Measurements from ENCODE around the gene MTR.

MTR gene

DNA sequence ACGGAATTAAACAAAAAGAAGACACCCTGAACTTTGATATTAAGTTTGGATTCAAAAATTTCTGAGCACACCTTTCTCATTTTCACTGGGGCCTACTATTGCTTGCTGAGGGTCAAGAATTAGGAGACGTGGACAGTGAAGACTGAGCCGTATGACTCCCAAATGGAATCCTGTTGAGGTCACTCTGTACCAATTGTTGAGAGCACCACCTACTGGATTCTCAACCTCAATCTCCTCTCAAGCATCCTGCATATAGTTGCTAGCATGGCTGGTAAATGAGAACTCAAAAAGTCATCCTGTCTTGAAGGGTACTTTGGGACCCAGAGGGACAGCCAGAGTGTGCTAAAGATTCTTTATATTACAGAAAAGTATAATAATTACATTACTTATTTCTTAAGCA, 20.2 kb upstream of the MTR start:
- H3K4me2 ChIP-seq (ENCODE audit: low read depth, low read length) = no peak overlapping the region
- H3K9ac ChIP-seq (ENCODE audit: low read length) = no peak overlapping the region
- no peak overlapping the region for H2AFZ ChIP-seq (ENCODE audit: low read length)
- H3K4me1 ChIP-seq (ENCODE audit: low read length) = no peaks in the 10 kb centered on the region
- no peaks in the 10 kb centered on the region for H4K20me1 ChIP-seq (ENCODE audit: insufficient read depth, low read length)
- no peak for DNase-seq
- no peak for TF ChIP-seq EZH2phosphoT487 (IDR thresholded peaks at IDR 0.05; ENCODE audit: low read length)
- no peak for TF ChIP-seq EZH2 (optimal IDR thresholded peaks at IDR 0.05; ENCODE audit: low read depth, low read length)
- TF ChIP-seq, protein P1, sequence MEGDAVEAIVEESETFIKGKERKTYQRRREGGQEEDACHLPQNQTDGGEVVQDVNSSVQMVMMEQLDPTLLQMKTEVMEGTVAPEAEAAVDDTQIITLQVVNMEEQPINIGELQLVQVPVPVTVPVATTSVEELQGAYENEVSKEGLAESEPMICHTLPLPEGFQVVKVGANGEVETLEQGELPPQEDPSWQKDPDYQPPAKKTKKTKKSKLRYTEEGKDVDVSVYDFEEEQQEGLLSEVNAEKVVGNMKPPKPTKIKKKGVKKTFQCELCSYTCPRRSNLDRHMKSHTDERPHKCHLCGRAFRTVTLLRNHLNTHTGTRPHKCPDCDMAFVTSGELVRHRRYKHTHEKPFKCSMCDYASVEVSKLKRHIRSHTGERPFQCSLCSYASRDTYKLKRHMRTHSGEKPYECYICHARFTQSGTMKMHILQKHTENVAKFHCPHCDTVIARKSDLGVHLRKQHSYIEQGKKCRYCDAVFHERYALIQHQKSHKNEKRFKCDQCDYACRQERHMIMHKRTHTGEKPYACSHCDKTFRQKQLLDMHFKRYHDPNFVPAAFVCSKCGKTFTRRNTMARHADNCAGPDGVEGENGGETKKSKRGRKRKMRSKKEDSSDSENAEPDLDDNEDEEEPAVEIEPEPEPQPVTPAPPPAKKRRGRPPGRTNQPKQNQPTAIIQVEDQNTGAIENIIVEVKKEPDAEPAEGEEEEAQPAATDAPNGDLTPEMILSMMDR (IDR thresholded peaks at IDR 0.05; ENCODE audit: low read length) = no peak
- no peaks in the 10 kb centered on the region for H3F3A ChIP-seq (ENCODE audit: insufficient read depth, low read length)
- H3K27me3 ChIP-seq (replicated peaks; ENCODE audit: insufficient read depth, low read length) = no peaks in the 10 kb centered on the region
- no peaks in the 10 kb centered on the region for H3K36me3 ChIP-seq (replicated peaks; ENCODE audit: insufficient read depth, low read length)
- no peak overlapping the region for H3K27ac ChIP-seq (ENCODE audit: low read length)
- H3K79me2 ChIP-seq (ENCODE audit: low read length) = no peaks in the 10 kb centered on the region
- H3K9me2 ChIP-seq (replicated peaks; ENCODE audit: insufficient read depth, low read length) = no peaks in the 10 kb centered on the region
- H3K4me3 ChIP-seq (ENCODE audit: low read length) = no peak overlapping the region
- no peaks in the 10 kb centered on the region for H3K9me3 ChIP-seq (replicated peaks; ENCODE audit: insufficient read depth, low read length)

DNA sequence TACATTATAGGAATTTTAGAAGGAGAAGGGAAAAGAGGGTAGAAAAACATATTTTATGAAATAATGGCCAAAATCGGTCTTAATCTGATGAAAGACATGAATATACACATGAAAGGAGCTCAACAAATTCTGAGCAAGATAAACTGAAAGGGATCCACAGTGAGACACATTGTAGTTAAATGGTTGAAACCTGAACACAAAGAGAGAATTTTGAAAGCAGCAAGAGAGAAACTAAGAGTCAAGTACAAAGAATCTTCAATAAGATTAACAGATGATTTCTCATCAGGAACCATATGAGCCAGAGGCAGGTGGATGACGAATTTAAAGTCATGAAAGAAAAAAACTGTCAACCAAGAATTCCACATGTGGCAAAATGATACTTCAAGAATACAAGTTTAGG, 15.8 kb upstream of the MTR start:
- Histone ChIP-seq H4K20me1 (ENCODE audit: insufficient read depth, low read length) (no peaks in the 10 kb centered on the region), H3K4me3 (ENCODE audit: low read length) (no peak overlapping the region), H3F3A (ENCODE audit: insufficient read depth, low read length) (no peaks in the 10 kb centered on the region), H3K36me3 (replicated peaks; ENCODE audit: insufficient read depth, low read length) (no peaks in the 10 kb centered on the region), H3K9me2 (replicated peaks; ENCODE audit: insufficient read depth, low read length) (no peaks in the 10 kb centered on the region), H3K9me3 (replicated peaks; ENCODE audit: insufficient read depth, low read length) (no peaks in the 10 kb centered on the region), H3K4me2 (ENCODE audit: low read depth, low read length) (no peak overlapping the region), H3K9ac (ENCODE audit: low read length) (no peak overlapping the region), H3K4me1 (ENCODE audit: low read length) (no peaks in the 10 kb centered on the region), H3K27ac (ENCODE audit: low read length) (no peak overlapping the region), H3K27me3 (replicated peaks; ENCODE audit: insufficient read depth, low read length) (no peaks in the 10 kb centered on the region), H3K79me2 (ENCODE audit: low read length) (no peaks in the 10 kb centered on the region), H2AFZ (ENCODE audit: low read length) (no peak overlapping the region)
- DNase-seq = no peak
- no peak for TF ChIP-seq EZH2 (optimal IDR thresholded peaks at IDR 0.05; ENCODE audit: low read depth, low read length)

- no peaks in the 10 kb centered on the region for H3K4me1 ChIP-seq (ENCODE audit: low read length)
- no peak overlapping the region for H3K4me2 ChIP-seq (ENCODE audit: low read depth, low read length)
- no peaks in the 10 kb centered on the region for H3K9me2 ChIP-seq (replicated peaks; ENCODE audit: insufficient read depth, low read length)
- H3K27me3 ChIP-seq (replicated peaks; ENCODE audit: insufficient read depth, low read length) = no peaks in the 10 kb centered on the region
- no peaks in the 10 kb centered on the region for H3F3A ChIP-seq (ENCODE audit: insufficient read depth, low read length)
- no peak overlapping the region for H3K27ac ChIP-seq (ENCODE audit: low read length)
- H4K20me1 ChIP-seq (ENCODE audit: insufficient read depth, low read length) = no peaks in the 10 kb centered on the region
- DNase-seq = no peak
- H3K36me3 ChIP-seq (replicated peaks; ENCODE audit: insufficient read depth, low read length) = no peaks in the 10 kb centered on the region
- H3K9me3 ChIP-seq (replicated peaks; ENCODE audit: insufficient read depth, low read length) = no peaks in the 10 kb centered on the region
- no peak overlapping the region for H3K9ac ChIP-seq (ENCODE audit: low read length)
- no peaks in the 10 kb centered on the region for H3K79me2 ChIP-seq (ENCODE audit: low read length)
- H2AFZ ChIP-seq (ENCODE audit: low read length) = no peak overlapping the region
- no peak overlapping the region for H3K4me3 ChIP-seq (ENCODE audit: low read length)
- TF ChIP-seq EZH2 (optimal IDR thresholded peaks at IDR 0.05; ENCODE audit: low read depth, low read length) = no peak
- TF ChIP-seq EZH2phosphoT487 (IDR thresholded peaks at IDR 0.05; ENCODE audit: low read length) = no peak
- TF ChIP-seq, protein P1 (IDR thresholded peaks at IDR 0.05; ENCODE audit: low read length) = no peak
Observed at GRCh38 chr1:236785477-236785876, 9.6 kb upstream of the MTR start.

DNA sequence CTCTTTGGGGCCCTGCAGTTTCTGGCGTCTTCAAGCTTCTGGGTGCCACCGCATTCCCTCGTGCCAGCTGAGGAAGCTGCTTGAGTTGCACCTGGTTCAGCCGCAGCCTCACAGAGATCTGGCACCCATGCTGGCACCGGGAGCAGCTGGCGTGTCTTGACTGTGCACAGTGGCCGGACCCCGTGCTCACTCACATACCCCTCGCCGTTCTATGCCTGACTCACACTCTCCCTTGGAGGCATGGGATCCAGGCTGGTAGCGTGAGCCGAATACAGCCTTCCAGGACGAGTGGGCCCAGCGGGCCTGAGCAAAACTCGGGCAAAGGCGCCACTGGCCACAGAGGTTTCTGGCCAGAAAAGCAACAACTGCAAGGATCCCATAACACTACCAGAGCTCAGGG, 8.6 kb upstream of the MTR start:
- Histone ChIP-seq H3K79me2 (ENCODE audit: low read length) (no peaks in the 10 kb centered on the region), H4K20me1 (ENCODE audit: insufficient read depth, low read length) (no peaks in the 10 kb centered on the region), H3K27me3 (replicated peaks; ENCODE audit: insufficient read depth, low read length) (no peaks in the 10 kb centered on the region), H3K9ac (ENCODE audit: low read length) (no peak overlapping the region), H3K4me1 (ENCODE audit: low read length) (no peaks in the 10 kb centered on the region), H3K9me2 (replicated peaks; ENCODE audit: insufficient read depth, low read length) (no peaks in the 10 kb centered on the region), H3K27ac (ENCODE audit: low read length) (no peak overlapping the region), H3K4me3 (ENCODE audit: low read length) (no peak overlapping the region), H3K4me2 (ENCODE audit: low read depth, low read length) (no peak overlapping the region), H2AFZ (ENCODE audit: low read length) (no peak overlapping the region), H3F3A (ENCODE audit: insufficient read depth, low read length) (no peaks in the 10 kb centered on the region), H3K9me3 (replicated peaks; ENCODE audit: insufficient read depth, low read length) (no peaks in the 10 kb centered on the region), H3K36me3 (replicated peaks; ENCODE audit: insufficient read depth, low read length) (no peaks in the 10 kb centered on the region)
- TF ChIP-seq EZH2 (optimal IDR thresholded peaks at IDR 0.05; ENCODE audit: low read depth, low read length) (no peak), EZH2phosphoT487 (IDR thresholded peaks at IDR 0.05; ENCODE audit: low read length) (no peak)
- TF ChIP-seq, protein P1 (IDR thresholded peaks at IDR 0.05; ENCODE audit: low read length) = no peak
- DNase-seq = no peak
